ENCODE measurements around the gene KSR1. TPM values are rescaled to one million over a fixed set of nuclear protein-coding genes. Genes with fewer than 3 reads are reported as not detected.

KSR1 gene
- total RNA-seq, 2 donors from 2014 or later, result 11.5 to 23.7 TPM

DNA sequence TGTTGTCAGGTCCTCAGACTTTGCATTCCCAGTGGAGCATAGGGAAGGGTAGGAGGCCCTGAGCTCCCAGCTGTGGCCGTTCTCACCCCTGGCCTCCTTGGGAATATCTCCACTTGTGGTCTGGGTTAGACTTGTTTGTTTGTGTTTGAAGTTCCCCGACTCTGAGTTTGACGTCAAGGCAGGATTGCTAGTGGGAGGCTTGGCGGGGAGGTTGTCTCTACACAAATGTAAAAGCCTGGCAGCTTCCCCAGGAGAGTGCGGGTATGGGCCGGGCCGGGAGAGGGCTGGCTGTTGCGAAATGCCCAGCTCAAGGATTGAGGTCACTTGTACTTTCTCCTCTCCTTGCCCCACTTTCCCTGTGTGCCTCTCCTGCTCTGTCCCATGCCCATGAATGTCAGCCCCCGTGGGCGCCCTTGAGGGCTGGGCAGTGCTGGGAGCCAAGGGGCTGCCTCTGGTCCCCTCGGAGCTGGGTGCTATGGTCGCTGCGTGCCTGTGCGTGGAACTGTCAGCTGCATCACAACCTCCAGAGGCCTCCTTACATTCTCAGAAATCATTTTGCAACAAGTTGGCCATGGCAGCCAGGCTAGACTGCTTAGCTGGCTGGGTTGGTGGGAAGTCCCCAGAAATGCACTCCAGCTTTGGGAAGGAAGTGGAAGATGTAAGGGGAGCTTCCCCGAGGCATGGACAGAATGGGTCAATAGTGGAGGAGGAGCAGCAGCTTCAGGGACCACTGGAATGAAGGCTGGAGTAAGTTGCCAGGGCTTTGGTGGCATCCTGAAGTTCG is 84.3 kb downstream of the KSR1 start:
- TF ChIP-seq POLR2A (IDR thresholded peaks at IDR 0.05) (no peak), POLR2AphosphoS5 (IDR thresholded peaks at IDR 0.05) (peak; percentile 42)
- TF ChIP-seq, protein P1, sequence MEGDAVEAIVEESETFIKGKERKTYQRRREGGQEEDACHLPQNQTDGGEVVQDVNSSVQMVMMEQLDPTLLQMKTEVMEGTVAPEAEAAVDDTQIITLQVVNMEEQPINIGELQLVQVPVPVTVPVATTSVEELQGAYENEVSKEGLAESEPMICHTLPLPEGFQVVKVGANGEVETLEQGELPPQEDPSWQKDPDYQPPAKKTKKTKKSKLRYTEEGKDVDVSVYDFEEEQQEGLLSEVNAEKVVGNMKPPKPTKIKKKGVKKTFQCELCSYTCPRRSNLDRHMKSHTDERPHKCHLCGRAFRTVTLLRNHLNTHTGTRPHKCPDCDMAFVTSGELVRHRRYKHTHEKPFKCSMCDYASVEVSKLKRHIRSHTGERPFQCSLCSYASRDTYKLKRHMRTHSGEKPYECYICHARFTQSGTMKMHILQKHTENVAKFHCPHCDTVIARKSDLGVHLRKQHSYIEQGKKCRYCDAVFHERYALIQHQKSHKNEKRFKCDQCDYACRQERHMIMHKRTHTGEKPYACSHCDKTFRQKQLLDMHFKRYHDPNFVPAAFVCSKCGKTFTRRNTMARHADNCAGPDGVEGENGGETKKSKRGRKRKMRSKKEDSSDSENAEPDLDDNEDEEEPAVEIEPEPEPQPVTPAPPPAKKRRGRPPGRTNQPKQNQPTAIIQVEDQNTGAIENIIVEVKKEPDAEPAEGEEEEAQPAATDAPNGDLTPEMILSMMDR (IDR thresholded peaks at IDR 0.05), result no peak
- intact Hi-C loops (cut with DNase I), result no loop called here
- Histone ChIP-seq H3K4me3 (no peak overlapping the region), H3K27me3 (replicated peaks; ENCODE audit: insufficient read depth) (no peaks in the 10 kb centered on the region), H3K4me1 (replicated peaks) (no peaks in the 10 kb centered on the region), H3K36me3 (no peaks in the 10 kb centered on the region), H3K9me3 (no peaks in the 10 kb centered on the region), H3K27ac (peak overlapping the region in 1 of 2 donors; percentile 50)
- 43% methylated on average over 15 of the region's 16 CpGs for WGBS
- DNase-seq (ENCODE audit: low spot score), result peak; percentile 72

DNA sequence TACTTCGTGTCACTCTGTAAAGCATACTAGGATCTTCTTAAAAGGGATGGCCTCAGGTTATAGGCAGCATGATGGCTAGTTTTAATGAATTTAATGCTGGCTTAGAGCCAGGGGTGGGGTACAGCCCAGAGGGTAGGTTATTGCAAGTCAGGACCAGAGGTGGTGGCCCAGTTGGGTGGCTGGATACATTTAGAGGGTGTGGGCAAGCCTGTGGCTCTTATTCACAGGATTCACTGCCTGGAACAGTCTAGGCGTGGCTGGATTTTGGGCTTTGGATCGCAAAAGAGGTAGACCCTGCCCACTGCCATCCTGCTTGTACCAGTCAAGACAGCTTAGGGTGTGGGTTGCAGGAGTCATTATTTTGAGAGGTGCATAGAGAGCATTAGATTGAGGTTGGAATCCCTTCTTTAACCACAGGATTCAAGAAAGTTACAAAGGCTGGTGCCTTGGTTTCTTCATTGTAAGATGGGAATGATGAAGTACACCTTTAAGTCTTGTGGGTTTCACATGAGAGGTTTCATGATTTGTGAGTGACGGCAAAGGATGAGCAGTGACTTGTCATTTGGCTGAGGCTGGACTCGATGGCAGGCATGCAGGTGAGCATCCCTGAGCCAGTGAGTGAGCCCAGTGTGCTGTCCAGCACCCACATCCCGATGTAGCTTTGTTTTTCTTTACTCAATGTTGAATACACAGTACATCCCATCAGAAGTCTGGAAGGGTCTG is 85.2 kb downstream of the KSR1 start:
- intact Hi-C loops (cut with DNase I), result no loop called here

DNA sequence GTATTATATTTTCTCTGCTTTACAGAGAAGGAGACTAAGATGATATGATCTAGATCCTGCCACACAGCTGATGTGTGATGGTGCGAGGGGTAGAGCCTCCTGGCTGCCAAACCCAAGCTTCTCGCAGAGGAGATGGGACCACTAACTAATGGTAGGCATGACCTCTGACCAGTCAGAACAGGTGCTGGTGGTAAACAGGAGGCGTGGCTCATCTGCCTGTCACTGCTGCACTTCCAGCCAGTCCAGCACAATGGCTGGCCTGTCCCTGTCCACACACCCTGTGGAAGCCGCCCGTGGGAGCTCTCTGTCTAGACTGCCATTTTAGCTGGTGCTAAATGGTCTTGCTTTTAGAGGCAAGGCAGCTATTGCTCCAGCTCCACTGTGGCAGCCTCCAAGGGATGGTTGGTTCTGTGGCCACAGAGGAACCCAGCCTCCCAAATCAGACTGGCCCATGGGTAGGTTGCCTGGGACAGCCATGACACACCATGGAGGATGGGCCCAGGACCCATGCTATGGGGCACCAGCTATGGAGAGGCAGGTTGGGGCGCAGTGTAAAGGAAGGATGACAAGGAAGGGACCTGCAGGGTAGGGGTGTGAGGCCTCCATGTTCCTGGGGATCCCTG is 86.7 kb downstream of the KSR1 start:
- H3K9me3 ChIP-seq, result no peaks in the 10 kb centered on the region
- H3K27ac ChIP-seq, result no peak overlapping the region
- 93% methylated on average over 6 of the region's 6 CpGs for WGBS
- H3K36me3 ChIP-seq, result no peaks in the 10 kb centered on the region
- TF ChIP-seq, protein P1 (IDR thresholded peaks at IDR 0.05), result no peak
- TF ChIP-seq POLR2AphosphoS5 (IDR thresholded peaks at IDR 0.05) (no peak), POLR2A (IDR thresholded peaks at IDR 0.05) (no peak)
- intact Hi-C loops (cut with DNase I), result no loop called here
- H3K27me3 ChIP-seq (replicated peaks; ENCODE audit: insufficient read depth), result no peaks in the 10 kb centered on the region
- no peak for DNase-seq (ENCODE audit: low spot score)
- no peaks in the 10 kb centered on the region for H3K4me1 ChIP-seq (replicated peaks)
- no peak overlapping the region for H3K4me3 ChIP-seq

More for the DNA sequence above, 85.2 kb downstream of the KSR1 start:
- Histone ChIP-seq H3K27me3 (replicated peaks; ENCODE audit: insufficient read depth) (no peaks in the 10 kb centered on the region), H3K9me3 (no peaks in the 10 kb centered on the region), H3K4me1 (replicated peaks) (no peaks in the 10 kb centered on the region), H3K4me3 (no peak overlapping the region), H3K36me3 (no peaks in the 10 kb centered on the region), H3K27ac (no peak overlapping the region)
- DNase-seq (ENCODE audit: low spot score), result no peak
- TF ChIP-seq POLR2AphosphoS5 (IDR thresholded peaks at IDR 0.05), result no peak
- TF ChIP-seq, protein P1 (IDR thresholded peaks at IDR 0.05), result no peak
- no peak for TF ChIP-seq POLR2A (IDR thresholded peaks at IDR 0.05)
- 78% methylated on average over 6 of the region's 6 CpGs for WGBS

DNA sequence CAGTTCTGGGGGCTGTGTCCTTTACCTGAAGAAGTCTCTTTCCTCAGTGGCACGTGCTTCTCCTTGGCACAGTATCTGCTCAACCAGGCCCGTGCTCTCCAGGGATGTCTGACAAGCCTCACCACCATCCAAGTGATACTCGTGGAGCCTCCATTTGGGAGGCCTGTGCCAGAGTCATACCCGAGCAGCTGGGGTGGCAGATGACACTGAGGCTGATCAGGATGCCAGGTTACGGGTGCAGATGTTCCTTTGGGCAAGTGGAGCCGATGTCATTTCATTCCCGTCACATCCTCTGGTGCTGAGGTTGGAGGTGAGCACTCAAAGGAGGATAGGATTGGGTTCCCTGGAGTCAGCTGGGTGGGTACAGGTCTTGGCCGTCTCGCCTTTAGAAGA is 87.2 kb downstream of the KSR1 start:
- no peak for DNase-seq (ENCODE audit: low spot score)
- Histone ChIP-seq H3K27ac (no peak overlapping the region), H3K36me3 (no peaks in the 10 kb centered on the region), H3K4me1 (replicated peaks) (no peaks in the 10 kb centered on the region), H3K4me3 (no peak overlapping the region), H3K9me3 (no peaks in the 10 kb centered on the region), H3K27me3 (replicated peaks; ENCODE audit: insufficient read depth) (no peaks in the 10 kb centered on the region)
- WGBS, result 88% methylated on average over 9 of the region's 9 CpGs
- TF ChIP-seq, protein P1 (IDR thresholded peaks at IDR 0.05), result no peak
- no peak for TF ChIP-seq POLR2AphosphoS5 (IDR thresholded peaks at IDR 0.05)
- intact Hi-C loops (cut with DNase I), result no loop called here
